HTR-8/SVneo (cell line): Measurements from ENCODE around the gene RNF34.
"Not testable (repeated sequence)": the region's sequence is repeated elsewhere in the genome, so short reads cannot be mapped to it uniquely, and the experiment has no call there.

Experiments used
- DNase-seq: peaks from one replicate; pipeline ENCODE4 v3.0.0; 2011; ENCODE audit warnings: low spot score, mixed read lengths; ENCODE audit not compliant: insufficient read length
- FAIRE-seq: peaks from 2 replicates; lab custom pipeline; 2011; peaks lifted over from hg19 to GRCh38; lab: Jason Lieb, UNC

The RNF34 gene

GRCh38 chr12:121399391-121400331 lies at the start of gene RNF34:
Gene RNF34 (plus strand): TSS chr12:121400118. CDS start chr12:121400213, 95 bp downstream.
- peak; percentile 99 for DNase-seq
- FAIRE-seq: peak; percentile 55

- FAIRE-seq (peak; percentile 93), DNase-seq (peak; percentile 99)
Observed at GRCh38 chr12:121351820-121352681, 47.9 kb upstream of the RNF34 start, which contains the start of gene ANAPC5. Gene ANAPC5 (minus strand): TSS chr12:121352411. CDS start chr12:121352340, 71 bp downstream.

- DNase-seq: no peak
- no peak for FAIRE-seq
Observed at GRCh38 chr12:121352682-121353018, 47.3 kb upstream of the RNF34 start.

GRCh38 chr12:121355818-121356217 lies 44.1 kb upstream of the RNF34 start:
- FAIRE-seq: no peak
- DNase-seq: no peak

- no peak for DNase-seq
Observed at GRCh38 chr12:121356657-121357056, 43.3 kb upstream of the RNF34 start.

GRCh38 chr12:121357331-121357730 lies 42.6 kb upstream of the RNF34 start:
- FAIRE-seq (no peak), DNase-seq (no peak)

More at GRCh38 chr12:121356657-121357056, 43.3 kb upstream of the RNF34 start:
- FAIRE-seq: no peak

GRCh38 chr12:121358073-121358472 lies 41.8 kb upstream of the RNF34 start:
- no peak for DNase-seq
- no peak for FAIRE-seq

GRCh38 chr12:121364683-121365121 lies 35.2 kb upstream of the RNF34 start:
- DNase-seq (no peak), FAIRE-seq (no peak)

- FAIRE-seq (no peak), DNase-seq (no peak)
Observed at GRCh38 chr12:121365416-121366062, 34.4 kb upstream of the RNF34 start.

GRCh38 chr12:121366063-121366459 lies 33.9 kb upstream of the RNF34 start:
- FAIRE-seq (no peak), DNase-seq (no peak)

GRCh38 chr12:121371404-121371803 lies 28.5 kb upstream of the RNF34 start:
- FAIRE-seq: no peak

GRCh38 chr12:121373755-121374154 lies 26.2 kb upstream of the RNF34 start:
- FAIRE-seq: no peak
- no peak for DNase-seq

More at GRCh38 chr12:121371404-121371803, 28.5 kb upstream of the RNF34 start:
- DNase-seq: no peak

- not testable (repeated sequence) for FAIRE-seq, DNase-seq
Observed at GRCh38 chr12:121374336-121374735, 25.6 kb upstream of the RNF34 start.

GRCh38 chr12:121374945-121375584 lies 24.9 kb upstream of the RNF34 start:
- not testable (repeated sequence) for FAIRE-seq

GRCh38 chr12:121376754-121377697 lies 22.9 kb upstream of the RNF34 start:
- no peak for FAIRE-seq
- no peak for DNase-seq

More at GRCh38 chr12:121374945-121375584, 24.9 kb upstream of the RNF34 start:
- DNase-seq: not testable (repeated sequence)

- DNase-seq (no peak), FAIRE-seq (no peak)
Observed at GRCh38 chr12:121378736-121379135, 21.2 kb upstream of the RNF34 start.

- DNase-seq (no peak), FAIRE-seq (no peak)
Observed at GRCh38 chr12:121379945-121380344, 20.0 kb upstream of the RNF34 start.

- DNase-seq: no peak
- no peak for FAIRE-seq
Observed at GRCh38 chr12:121383601-121384021, 16.3 kb upstream of the RNF34 start.
